Neuronal stem cell (in vitro differentiated cells): ENCODE results near the gene PLXND1.

Experiments
- DNase-seq: peaks from one replicate; pipeline ENCODE4 v3.0.0-alpha.2; 2013; ENCODE audit warnings: low spot score
- H2AFZ ChIP-seq: one replicate; pipeline ENCODE4 v1.6.1; 2013; ENCODE audit warnings: mild to moderate bottlenecking, low read length, inconsistent platforms
- H2AK5ac ChIP-seq: 2 replicates; pipeline ENCODE4 v1.6.1; 2013; ENCODE audit warnings: low read depth, mild to moderate bottlenecking, inconsistent platforms, low read length, moderate library complexity, mixed read lengths
- H2BK120ac ChIP-seq: 2 replicates; pipeline ENCODE4 v1.6.1; 2013; ENCODE audit warnings: low read depth, mild to moderate bottlenecking, inconsistent platforms, low read length, moderate library complexity, mixed read lengths
- H2BK12ac ChIP-seq: one replicate; pipeline ENCODE4 v1.6.1; 2013; ENCODE audit warnings: low read length, inconsistent platforms
- H2BK15ac ChIP-seq: 2 replicates; pipeline ENCODE4 v1.6.1; 2013; ENCODE audit warnings: mild to moderate bottlenecking, low read length, inconsistent platforms, mixed read lengths
- H2BK5ac ChIP-seq: one replicate; pipeline ENCODE4 v1.6.1; 2013; ENCODE audit warnings: inconsistent platforms, mild to moderate bottlenecking, low read length, moderate library complexity
- H3K14ac ChIP-seq: one replicate; pipeline ENCODE4 v1.6.1; 2013; ENCODE audit warnings: low read length, inconsistent platforms
- H3K18ac ChIP-seq: 2 replicates; pipeline ENCODE4 v1.6.1; 2013; ENCODE audit warnings: low read length, inconsistent platforms
- H3K23ac ChIP-seq: 2 replicates; pipeline ENCODE4 v1.6.1; 2013; ENCODE audit warnings: low read depth, mild to moderate bottlenecking, mixed read lengths, low read length, inconsistent platforms; ENCODE audit not compliant: poor library complexity
- H3K27ac ChIP-seq: replicated peaks from 3 replicates; pipeline ENCODE4 v1.5.1; 2013; ENCODE audit warnings: low read length, inconsistent platforms
- H3K27me3 ChIP-seq, 3 experiments: 2 replicates each; pipeline ENCODE4 v1.6.1; 2013; ENCODE audit warnings: low read length in 3 of 3, mild to moderate bottlenecking in 2 of 3, inconsistent platforms in 1 of 3, low read depth in 1 of 3, mixed read lengths in 1 of 3, moderate library complexity in 1 of 3; ENCODE audit not compliant: control insufficient read depth in 3 of 3, insufficient read depth in 3 of 3
- H3K36me3 ChIP-seq, 2 donors: replicated peaks in 1 of 2; 2 replicates each; pipeline ENCODE4 v1.6.1; 2013; ENCODE audit warnings: low read length in 2 of 2; ENCODE audit not compliant: control insufficient read depth in 2 of 2, insufficient read depth in 2 of 2
- H3K4ac ChIP-seq: 2 replicates; pipeline ENCODE4 v1.6.1; 2013; ENCODE audit warnings: inconsistent platforms, mild to moderate bottlenecking, low read length, moderate library complexity
- H3K4me1 ChIP-seq, 2 donors: 1 replicate in 1 of 2; 2 replicates in 1 of 2; pipeline ENCODE4 v1.6.1; 2013; ENCODE audit warnings: low read length in 2 of 2, low read depth in 1 of 2; ENCODE audit not compliant: control insufficient read depth in 2 of 2, insufficient read depth in 1 of 2
- H3K4me2 ChIP-seq: one replicate; pipeline ENCODE4 v1.6.1; 2013; ENCODE audit warnings: mild to moderate bottlenecking, low read length, inconsistent platforms; ENCODE audit not compliant: insufficient read depth, poor library complexity, severe bottlenecking
- H3K4me3 ChIP-seq, 2 donors: 2 replicates each; pipeline ENCODE4 v1.5.1; 2013; ENCODE audit warnings: low read length in 2 of 2, mild to moderate bottlenecking in 2 of 2, inconsistent platforms in 1 of 2, moderate library complexity in 1 of 2
- H3K79me1 ChIP-seq: one replicate; pipeline ENCODE4 v1.6.1; 2013; ENCODE audit warnings: low read depth, mild to moderate bottlenecking, inconsistent platforms, low read length, moderate library complexity
- H3K9ac ChIP-seq: one replicate; pipeline ENCODE4 v1.6.1; 2013; ENCODE audit warnings: mild to moderate bottlenecking, low read depth, low read length, inconsistent platforms; ENCODE audit not compliant: poor library complexity
- H3K9me3 ChIP-seq, 2 donors: replicated peaks in 1 of 2; 2 replicates each; pipeline versions ENCODE3 to v1.6.1; 2013; ENCODE audit warnings: low read length in 2 of 2, mild to moderate bottlenecking in 2 of 2, inconsistent platforms in 1 of 2, low read depth in 1 of 2, mixed read lengths in 1 of 2, moderate library complexity in 1 of 2; ENCODE audit not compliant: control insufficient read depth in 2 of 2, insufficient read depth in 1 of 2
- H4K8ac ChIP-seq: one replicate; pipeline ENCODE4 v1.6.1; 2013; ENCODE audit warnings: low read depth, mild to moderate bottlenecking, inconsistent platforms, low read length, moderate library complexity
- H4K91ac ChIP-seq: one replicate; pipeline ENCODE4 v1.6.1; 2013; ENCODE audit warnings: low read length, low read depth, mild to moderate bottlenecking, inconsistent platforms; ENCODE audit not compliant: poor library complexity
- WGBS, 2 donors: extraction: QIAGEN DNeasy Blood & Tissue Kit; methylation state at CpG; one replicate each; pipeline ENCODE4 v1.1.7; 2013; ENCODE audit warnings: missing lambda C conversion rate in 2 of 2, mixed read lengths in 1 of 2; ENCODE audit not compliant: insufficient read length in 2 of 2, insufficient replicate concordance in 1 of 2; ENCODE audit errors: extremely low coverage in 2 of 2; 5-methylcytosine and 5-hydroxymethylcytosine counted together

PLXND1 gene

DNA sequence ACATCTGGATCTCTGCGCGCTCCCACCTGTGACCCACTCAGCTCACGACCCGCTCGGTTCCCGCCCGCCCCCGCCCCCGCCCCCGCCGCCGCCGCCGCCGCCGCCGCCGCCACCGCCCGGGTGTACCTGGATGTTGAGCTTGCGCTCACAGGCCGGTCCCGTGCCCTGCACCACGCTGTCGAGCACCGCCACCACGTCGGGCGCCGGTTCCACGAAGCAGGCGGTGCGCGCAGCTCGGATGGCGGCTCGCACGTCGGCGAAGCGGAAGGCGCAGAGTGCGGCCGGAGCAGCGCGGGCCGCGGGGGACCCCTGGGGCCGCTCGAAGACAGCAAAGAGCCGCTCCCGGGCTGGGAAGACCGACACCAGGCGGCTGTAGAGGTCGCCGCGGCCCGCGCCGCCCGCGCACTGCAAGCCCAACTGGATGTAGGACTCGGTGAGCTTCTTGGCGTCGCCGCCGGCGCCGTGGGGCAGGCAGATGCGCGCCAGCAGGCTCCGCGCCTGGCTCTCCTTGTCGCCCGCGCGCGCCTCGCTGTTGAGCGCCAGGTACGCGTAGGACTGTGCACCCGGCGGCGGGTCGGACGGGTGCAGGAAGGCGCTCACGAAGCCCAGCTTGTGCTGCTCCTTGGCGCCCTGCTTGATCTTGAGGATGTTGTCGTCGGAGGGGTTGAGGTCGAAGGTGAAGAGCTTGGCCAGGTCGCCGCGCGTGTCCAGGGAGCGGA, 1.1 kb downstream of the PLXND1 start:
- H2BK12ac ChIP-seq: no peak overlapping the region
- H3K9me3 ChIP-seq: peaks cover 0 to 5% of the 10 kb centered on the region in 2 donors
- no peak overlapping the region for H2BK120ac ChIP-seq
- no CpG with 5 or more reads among the region's 98 CpGs for WGBS, 2 donors
- peak overlapping the region; percentile 83 for H2AK5ac ChIP-seq
- H3K4ac ChIP-seq: no peak overlapping the region
- peak overlapping the region; percentile 94 for H3K4me2 ChIP-seq
- peaks cover 32 to 33% of the 10 kb centered on the region in 2 donors for H3K4me1 ChIP-seq
- H4K8ac ChIP-seq: no peak overlapping the region
- peak overlapping the region; percentile 95 for H2BK15ac ChIP-seq
- H3K27ac ChIP-seq: no peak overlapping the region
- peak overlapping the region; percentile 93 for H3K18ac ChIP-seq
- DNase-seq: no peak
- no peak overlapping the region for H2BK5ac ChIP-seq
- H3K4me3 ChIP-seq: peak overlapping the region; percentile 67 to 86
- H4K91ac ChIP-seq: no peak overlapping the region
- H3K36me3 ChIP-seq: no peaks in the 10 kb centered on the region
- H3K23ac ChIP-seq: peak overlapping the region; percentile 96
- peak overlapping the region; percentile 92 for H3K9ac ChIP-seq
- H3K14ac ChIP-seq: peak overlapping the region; percentile 60
- peak overlapping the region; percentile 89 for H2AFZ ChIP-seq
- H3K79me1 ChIP-seq: peaks cover 10% of the 10 kb centered on the region
- peaks cover 8 to 39% (median 14%) of the 10 kb centered on the region in 3 experiments for H3K27me3 ChIP-seq

DNA sequence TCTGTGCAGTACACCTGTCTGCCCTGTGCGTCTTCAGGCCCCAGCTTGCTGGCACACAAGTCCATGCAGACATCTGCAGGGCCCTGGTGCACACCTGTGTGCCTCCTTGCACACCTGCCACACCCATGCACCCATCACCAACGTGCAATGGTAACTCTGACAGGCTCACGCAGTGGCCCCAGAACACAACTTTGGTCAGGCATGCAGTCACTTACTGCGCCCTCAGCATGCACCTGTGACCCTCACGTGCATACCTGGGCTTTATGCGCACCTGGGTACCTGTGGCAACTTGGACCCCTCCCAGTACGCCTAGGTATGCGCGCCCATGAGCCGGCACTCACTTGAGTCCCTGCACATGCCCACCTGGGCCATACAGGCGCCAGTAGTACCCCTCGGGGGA, 1.7 kb downstream of the PLXND1 start:
- no CpG with 5 or more reads among the region's 12 CpGs for WGBS, 2 donors
- H3K4me3 ChIP-seq: peak overlapping the region; percentile 67 to 79
- no peak overlapping the region for H3K4ac ChIP-seq
- peak overlapping the region; percentile 29 for H2BK120ac ChIP-seq
- H3K36me3 ChIP-seq: no peaks in the 10 kb centered on the region
- H3K27me3 ChIP-seq: peaks cover 8 to 39% (median 14%) of the 10 kb centered on the region in 3 experiments
- peak overlapping the region; percentile 85 for H2BK12ac ChIP-seq
- peak overlapping the region; percentile 49 for H2AK5ac ChIP-seq
- peaks cover 10% of the 10 kb centered on the region for H3K79me1 ChIP-seq
- no peak for DNase-seq
- peak overlapping the region; percentile 92 for H3K14ac ChIP-seq
- H2BK15ac ChIP-seq: no peak overlapping the region
- peak overlapping the region; percentile 72 for H3K9ac ChIP-seq
- no peak overlapping the region for H3K27ac ChIP-seq
- peak overlapping the region; percentile 96 for H3K23ac ChIP-seq
- H3K4me2 ChIP-seq: peak overlapping the region; percentile 66
- no peak overlapping the region for H4K91ac ChIP-seq
- H3K18ac ChIP-seq: peak overlapping the region; percentile 73
- H4K8ac ChIP-seq: no peak overlapping the region
- no peak overlapping the region for H2AFZ ChIP-seq
- no peak overlapping the region for H2BK5ac ChIP-seq
- peaks cover 0 to 5% of the 10 kb centered on the region in 2 donors for H3K9me3 ChIP-seq
- peaks cover 30 to 35% of the 10 kb centered on the region in 2 donors for H3K4me1 ChIP-seq

DNA sequence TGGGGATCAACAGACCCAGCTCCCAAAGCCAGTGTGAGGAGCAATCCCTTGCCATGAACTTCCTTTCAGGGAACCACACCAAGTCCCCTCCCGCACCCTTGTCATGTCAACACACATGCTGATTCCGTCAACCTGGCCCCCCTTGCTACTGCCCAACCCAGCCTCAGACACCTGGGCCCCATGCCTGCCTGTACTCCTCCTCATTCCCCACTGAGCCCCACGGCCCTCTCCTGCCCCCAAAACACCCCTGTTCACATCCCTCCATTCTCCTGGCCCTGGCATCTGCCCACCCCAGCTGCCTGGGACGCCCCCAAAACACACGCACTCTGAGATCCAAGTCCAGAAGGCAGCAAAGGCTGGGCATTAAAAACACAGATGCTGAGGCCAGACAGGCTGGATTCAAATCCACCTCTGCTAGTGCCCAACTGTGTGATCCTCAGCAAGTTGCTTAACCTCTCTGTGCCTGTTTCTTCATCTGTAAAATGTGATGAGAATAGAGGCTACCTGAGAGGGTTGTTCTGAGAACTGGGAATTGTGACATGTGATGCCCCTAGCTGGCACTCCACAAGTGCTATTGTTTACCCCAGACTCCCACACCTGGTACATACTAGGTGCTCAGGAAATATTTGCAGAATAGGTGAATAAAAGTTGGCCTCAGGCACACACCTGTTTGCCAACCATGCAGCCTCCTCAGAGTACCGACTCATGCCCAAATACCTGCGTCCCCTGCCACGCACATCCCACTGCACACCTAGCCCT, 2.3 kb downstream of the PLXND1 start:
- Histone ChIP-seq H2AFZ (no peak overlapping the region), H3K36me3 (no peaks in the 10 kb centered on the region), H3K4ac (no peak overlapping the region), H3K27ac (no peak overlapping the region), H3K4me3 (peak overlapping the region; percentile 67 to 79), H3K79me1 (peaks cover 10% of the 10 kb centered on the region), H4K8ac (no peak overlapping the region), H3K14ac (peak overlapping the region; percentile 92), H3K9me3 (peaks cover 0 to 5% of the 10 kb centered on the region in 2 donors), H2BK15ac (no peak overlapping the region), H2BK12ac (peak overlapping the region; percentile 85), H3K23ac (peak overlapping the region; percentile 96), H3K27me3 (peaks cover 8 to 39% (median 14%) of the 10 kb centered on the region in 3 experiments), H3K4me2 (no peak overlapping the region), H2AK5ac (peak overlapping the region; percentile 60), H3K4me1 (peaks cover 35 to 40% of the 10 kb centered on the region in 2 donors), H3K18ac (peak overlapping the region; percentile 73), H4K91ac (no peak overlapping the region), H3K9ac (peak overlapping the region; percentile 72), H2BK5ac (no peak overlapping the region), H2BK120ac (peak overlapping the region; percentile 29)
- WGBS, 2 donors: no CpG with 5 or more reads among the region's 8 CpGs
- no peak for DNase-seq

DNA sequence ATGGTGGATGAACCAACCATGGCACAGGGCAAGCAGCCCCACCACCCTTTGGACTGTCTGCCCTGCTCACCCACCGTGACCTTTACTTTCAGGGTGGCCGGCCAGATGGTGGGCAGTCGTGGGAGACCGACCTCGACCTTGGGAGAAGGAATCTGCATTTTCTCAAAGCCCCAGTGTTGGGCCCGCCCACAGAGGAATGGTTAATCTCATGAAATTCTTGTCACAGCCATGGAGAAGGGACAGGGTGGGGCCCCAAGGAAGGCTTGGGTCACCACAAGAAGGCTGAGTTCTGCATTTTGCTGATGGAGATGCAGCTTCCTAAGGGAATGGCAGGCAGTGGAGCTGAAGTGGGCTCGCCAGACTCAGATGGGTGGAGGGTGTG, 2.9 kb downstream of the PLXND1 start:
- peak overlapping the region; percentile 25 for H3K14ac ChIP-seq
- peak overlapping the region; percentile 41 for H2BK15ac ChIP-seq
- no peak overlapping the region for H3K9ac ChIP-seq
- peaks cover 38 to 39% of the 10 kb centered on the region in 2 donors for H3K4me1 ChIP-seq
- H3K27ac ChIP-seq: no peak overlapping the region
- H4K8ac ChIP-seq: no peak overlapping the region
- H4K91ac ChIP-seq: no peak overlapping the region
- peaks cover 8 to 37% (median 14%) of the 10 kb centered on the region in 3 experiments for H3K27me3 ChIP-seq
- no CpG with 5 or more reads among the region's 7 CpGs for WGBS, 2 donors
- no peak overlapping the region for H2BK120ac ChIP-seq
- H2BK12ac ChIP-seq: peak overlapping the region; percentile 60
- no peaks in the 10 kb centered on the region for H3K36me3 ChIP-seq
- H3K23ac ChIP-seq: peak overlapping the region; percentile 10
- H2BK5ac ChIP-seq: no peak overlapping the region
- no peak overlapping the region for H2AFZ ChIP-seq
- no peak overlapping the region for H3K4ac ChIP-seq
- DNase-seq: no peak
- H3K4me2 ChIP-seq: no peak overlapping the region
- peaks cover 0 to 5% of the 10 kb centered on the region in 2 donors for H3K9me3 ChIP-seq
- peaks cover 10% of the 10 kb centered on the region for H3K79me1 ChIP-seq
- H3K4me3 ChIP-seq: no peak overlapping the region
- H3K18ac ChIP-seq: peak overlapping the region; percentile 24
- peak overlapping the region; percentile 60 for H2AK5ac ChIP-seq
